ENCODE results near the gene TFPT.

Gene TFPT

GRCh38 chr19:54069470-54069869 is 46.0 kb downstream of the TFPT start:
- DNase-seq = no peak

- no peak for DNase-seq
Measured at GRCh38 chr19:54063350-54064116, 51.9 kb downstream of the TFPT start, which contains the start of gene VSTM1. VSTM1 (minus strand) TSS chr19:54063897; CDS start chr19:54063777, 120 bp downstream.

- DNase-seq = peak; percentile 34
Measured at GRCh38 chr19:54062643-54063042, 52.8 kb downstream of the TFPT start.

Measured in MV-4-11 (cell line).